Breast epithelium (tissue), 3 donors: ENCODE data around the gene SF3A1.

ENCODE experiments used
- POLR2AphosphoS5 ChIP-seq, 3 donors: sonication (generic); formaldehyde crosslinking; IDR thresholded peaks; one replicate each; pipeline ENCODE4 v1.6.1; 2017; ENCODE audit warnings: antibody characterized with exemption in 3 of 3
- TF ChIP-seq, protein P1 (sequence below), 3 donors: fragments of 450-650 bp; IDR thresholded peaks; one replicate each; pipeline ENCODE4 v1.5.1; 2016 to 2017; ENCODE audit warnings: antibody characterized with exemption in 3 of 3, mild to moderate bottlenecking in 3 of 3, moderate library complexity in 3 of 3

DNA sequence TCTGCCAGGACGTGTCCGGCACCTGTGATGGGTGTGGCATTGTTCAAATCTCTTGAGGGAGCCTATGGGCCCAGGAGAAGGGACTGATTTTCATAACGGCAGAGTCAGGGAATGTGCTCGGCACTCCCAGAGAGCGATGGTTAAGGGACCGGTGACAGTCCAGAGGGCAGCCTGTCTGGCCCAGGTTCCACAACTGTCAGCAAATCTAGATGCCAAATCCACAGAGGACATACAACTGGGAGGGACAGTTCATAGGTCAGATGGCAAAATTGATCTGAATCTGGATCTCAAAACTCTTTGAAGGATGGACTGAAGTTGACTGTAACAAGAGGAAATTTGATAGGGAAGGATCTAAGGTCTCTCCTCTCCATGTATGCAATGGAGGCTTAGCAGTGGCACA, 47.6 kb upstream of the SF3A1 start:
- TF ChIP-seq, protein P1, sequence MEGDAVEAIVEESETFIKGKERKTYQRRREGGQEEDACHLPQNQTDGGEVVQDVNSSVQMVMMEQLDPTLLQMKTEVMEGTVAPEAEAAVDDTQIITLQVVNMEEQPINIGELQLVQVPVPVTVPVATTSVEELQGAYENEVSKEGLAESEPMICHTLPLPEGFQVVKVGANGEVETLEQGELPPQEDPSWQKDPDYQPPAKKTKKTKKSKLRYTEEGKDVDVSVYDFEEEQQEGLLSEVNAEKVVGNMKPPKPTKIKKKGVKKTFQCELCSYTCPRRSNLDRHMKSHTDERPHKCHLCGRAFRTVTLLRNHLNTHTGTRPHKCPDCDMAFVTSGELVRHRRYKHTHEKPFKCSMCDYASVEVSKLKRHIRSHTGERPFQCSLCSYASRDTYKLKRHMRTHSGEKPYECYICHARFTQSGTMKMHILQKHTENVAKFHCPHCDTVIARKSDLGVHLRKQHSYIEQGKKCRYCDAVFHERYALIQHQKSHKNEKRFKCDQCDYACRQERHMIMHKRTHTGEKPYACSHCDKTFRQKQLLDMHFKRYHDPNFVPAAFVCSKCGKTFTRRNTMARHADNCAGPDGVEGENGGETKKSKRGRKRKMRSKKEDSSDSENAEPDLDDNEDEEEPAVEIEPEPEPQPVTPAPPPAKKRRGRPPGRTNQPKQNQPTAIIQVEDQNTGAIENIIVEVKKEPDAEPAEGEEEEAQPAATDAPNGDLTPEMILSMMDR (IDR thresholded peaks at IDR 0.05) = no peak
- no peak for TF ChIP-seq POLR2AphosphoS5 (IDR thresholded peaks at IDR 0.05)
